Activated T-cell treated with anti-CD3 and anti-CD28 coated beads for 4 hours (primary cell): ENCODE data around the gene THRAP3.

Source experiments
- DNase-seq: peaks from one replicate; pipeline ENCODE4 v3.0.0-alpha.2; 2020

Gene THRAP3

GRCh38 chr1:36253161-36253862 lies 29.1 kb downstream of the THRAP3 start:
- DNase-seq = no peak

DNA sequence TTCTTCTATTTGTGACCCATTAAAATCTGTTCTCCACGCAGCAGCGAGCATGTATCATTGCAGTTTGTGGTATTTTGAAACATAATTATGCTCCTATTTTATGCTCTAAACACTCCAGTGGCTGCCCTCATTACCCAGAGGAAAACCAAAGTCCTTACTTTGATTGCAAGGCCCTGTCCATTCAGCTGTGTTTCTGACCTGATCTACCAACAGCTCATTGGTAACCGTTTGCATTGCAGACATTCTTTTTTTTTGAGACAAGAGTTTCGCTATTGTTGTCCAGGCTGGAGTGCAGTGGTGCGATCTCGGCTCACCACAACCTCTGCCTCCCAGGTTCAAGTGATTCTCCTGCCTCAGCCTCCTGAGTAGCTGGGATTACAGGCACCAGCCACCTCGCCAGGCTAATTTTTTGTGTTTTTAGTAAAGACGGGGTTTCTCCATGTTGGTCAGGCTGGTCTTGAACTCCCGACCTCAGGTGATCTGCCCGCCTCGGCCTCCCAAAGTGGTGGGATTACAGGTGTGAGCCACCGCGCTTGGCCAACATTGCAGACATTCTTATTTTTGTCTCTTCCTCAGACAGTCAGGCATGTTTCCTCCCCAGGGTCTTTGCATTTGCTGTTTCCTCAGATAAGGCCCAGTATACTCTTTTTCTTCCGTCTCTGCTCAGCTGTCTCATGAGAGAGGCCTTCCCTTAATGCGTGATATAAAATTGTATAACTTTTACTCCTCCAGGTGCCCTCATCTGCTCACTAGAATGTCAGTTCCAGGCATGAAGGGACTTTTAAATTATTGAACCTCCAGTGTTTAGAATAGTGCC lies 32.5 kb downstream of the THRAP3 start:
- no peak for DNase-seq

DNA sequence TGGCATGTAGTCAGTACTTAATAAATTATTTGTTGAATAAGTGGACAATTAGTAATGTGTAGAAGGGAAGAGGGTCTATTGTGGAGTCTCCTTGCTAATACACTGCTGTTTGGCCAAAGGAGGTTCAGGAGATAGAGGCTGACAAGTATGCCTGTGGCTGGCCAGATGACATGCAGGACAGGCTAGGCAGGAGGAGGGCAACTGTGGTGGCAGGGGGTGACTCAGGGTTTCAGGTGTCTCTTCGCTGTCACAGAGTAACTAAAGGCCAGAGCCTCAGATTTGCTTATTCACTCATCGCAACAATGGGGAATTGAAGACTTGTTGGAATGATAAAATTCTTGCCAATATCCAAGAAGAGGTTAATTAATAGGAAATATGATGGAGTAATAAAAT lies 33.1 kb downstream of the THRAP3 start:
- no peak for DNase-seq

DNA sequence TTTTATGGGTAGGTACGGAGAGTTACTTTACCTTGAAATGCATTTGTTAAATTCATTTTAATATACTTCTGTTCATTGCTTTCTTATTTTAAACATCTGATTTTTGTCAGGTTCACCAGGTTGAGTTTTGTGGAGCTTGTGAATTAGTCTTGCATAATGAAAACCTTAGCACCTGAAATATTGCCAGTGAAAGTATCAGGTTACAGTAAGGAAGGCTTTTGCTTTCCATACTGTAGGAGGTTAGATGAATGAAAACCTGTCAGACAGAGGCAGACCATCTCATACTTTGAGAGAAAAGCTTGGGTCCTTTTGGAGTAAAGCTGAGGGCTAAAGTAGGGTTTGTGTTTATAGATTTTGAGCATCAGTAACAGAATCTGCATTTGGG lies 34.7 kb downstream of the THRAP3 start:
- DNase-seq = no peak

GRCh38 chr1:36268981-36269380 lies 44.7 kb downstream of the THRAP3 start:
- no peak for DNase-seq

- no peak for DNase-seq
Measured at GRCh38 chr1:36269408-36269838, 45.2 kb downstream of the THRAP3 start.

- no peak for DNase-seq
Measured at GRCh38 chr1:36273024-36273423, 48.8 kb downstream of the THRAP3 start.

- DNase-seq = no peak
Measured at GRCh38 chr1:36274201-36274600, 50.0 kb downstream of the THRAP3 start.

DNA sequence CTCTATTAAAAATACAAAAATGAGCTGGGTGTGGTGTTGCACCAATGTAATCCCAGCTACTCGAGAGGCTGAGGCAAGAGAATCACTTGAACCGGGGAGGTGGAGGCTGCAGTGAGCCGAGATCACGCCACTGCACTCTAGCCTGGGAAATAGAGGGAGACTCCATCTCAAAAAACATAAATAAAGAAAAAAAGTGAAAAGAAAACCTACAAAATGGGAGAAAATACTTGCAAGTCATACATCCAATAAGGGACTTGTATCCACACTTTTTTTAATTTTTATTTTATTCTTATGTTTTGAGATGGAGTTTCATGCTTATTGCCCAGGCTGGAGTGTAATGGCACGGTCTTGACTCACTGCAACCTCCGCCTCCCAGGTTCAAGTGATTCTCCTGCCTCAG lies 52.4 kb downstream of the THRAP3 start:
- no peak for DNase-seq

GRCh38 chr1:36279110-36279788 lies 55.0 kb downstream of the THRAP3 start:
- DNase-seq = no peak

- no peak for DNase-seq
Measured at GRCh38 chr1:36279789-36280296, 55.6 kb downstream of the THRAP3 start.

DNA sequence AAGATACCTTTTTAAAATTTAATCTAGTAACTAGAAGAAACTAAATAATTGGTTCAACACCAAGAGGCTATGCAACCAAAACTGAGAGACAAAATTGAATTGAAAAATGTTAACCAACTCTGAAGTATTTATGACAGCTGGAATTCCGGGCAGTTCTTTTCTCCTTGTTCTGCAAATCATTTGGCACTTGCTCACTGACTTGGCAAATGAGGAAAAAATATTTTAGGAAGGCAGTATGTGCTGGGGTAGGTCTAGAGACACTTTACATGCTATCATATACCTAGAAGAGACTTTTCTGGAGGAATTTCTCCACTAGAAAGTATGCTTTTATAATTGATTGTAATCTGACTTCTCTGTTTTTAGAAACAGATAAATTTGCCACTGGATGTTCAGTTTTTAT lies 59.8 kb downstream of the THRAP3 start:
- no peak for DNase-seq

GRCh38 chr1:36284517-36284916 lies 60.3 kb downstream of the THRAP3 start:
- no peak for DNase-seq

- DNase-seq = peak; percentile 59
Measured at GRCh38 chr1:36285443-36286101, 61.3 kb downstream of the THRAP3 start.

DNA sequence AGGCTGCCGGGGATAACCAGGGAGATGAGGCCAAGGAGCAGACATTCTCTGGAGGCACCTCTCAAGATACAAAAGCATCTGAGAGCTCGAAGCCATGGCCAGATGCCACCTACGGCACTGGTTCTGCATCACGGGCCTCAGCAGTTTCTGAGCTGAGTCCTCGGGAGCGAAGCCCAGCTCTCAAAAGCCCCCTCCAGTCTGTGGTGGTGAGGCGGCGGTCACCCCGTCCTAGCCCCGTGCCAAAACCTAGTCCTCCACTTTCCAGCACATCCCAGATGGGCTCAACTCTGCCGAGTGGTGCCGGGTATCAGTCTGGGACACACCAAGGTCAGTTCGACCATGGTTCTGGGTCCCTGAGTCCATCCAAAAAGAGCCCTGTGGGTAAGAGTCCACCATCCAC lies 62.6 kb downstream of the THRAP3 start:
- DNase-seq = no peak

DNA sequence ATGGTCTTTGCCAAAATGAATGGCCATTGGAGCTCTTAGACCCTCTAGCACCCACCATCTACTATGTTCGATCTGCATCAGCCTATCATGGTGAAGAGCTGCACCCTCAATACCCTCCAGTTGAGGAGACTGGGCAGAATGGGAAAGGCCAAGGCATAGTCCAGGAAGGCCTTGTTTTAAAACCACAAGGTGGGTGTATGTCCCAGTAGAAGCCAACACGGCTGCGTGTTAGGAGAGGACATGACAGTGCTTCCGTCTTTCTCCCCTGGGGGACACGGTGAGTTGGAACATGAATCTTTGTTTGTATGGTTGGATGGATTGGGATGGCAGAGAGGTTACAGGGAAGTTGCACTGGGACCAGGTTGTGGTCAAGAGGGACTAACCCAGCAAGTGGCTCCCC lies 63.4 kb downstream of the THRAP3 start:
- no peak for DNase-seq

- no peak for DNase-seq
Measured at GRCh38 chr1:36295390-36295789, 71.1 kb downstream of the THRAP3 start.

GRCh38 chr1:36297062-36297461 lies 72.8 kb downstream of the THRAP3 start:
- DNase-seq = no peak

GRCh38 chr1:36298640-36299039 lies 74.4 kb downstream of the THRAP3 start:
- DNase-seq = no peak

DNA sequence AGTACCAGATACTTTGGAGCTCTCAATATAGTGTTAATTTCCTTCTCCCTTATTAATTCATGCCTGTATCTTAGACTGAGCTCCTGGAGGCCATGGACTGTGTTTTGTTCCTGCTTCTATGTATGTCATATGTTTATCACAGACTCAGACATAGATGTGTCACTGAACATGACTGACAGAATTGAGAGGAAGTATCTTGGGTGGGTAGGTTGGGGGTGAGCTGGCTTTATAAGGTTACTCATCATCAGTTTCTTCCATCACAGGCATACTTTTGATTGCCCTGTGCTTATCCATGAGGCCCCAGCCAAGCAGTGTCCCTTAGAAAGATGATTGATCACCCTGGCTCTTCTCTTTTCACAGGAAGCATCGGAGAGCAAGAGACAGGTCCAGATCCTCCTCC lies 76.3 kb downstream of the THRAP3 start:
- no peak for DNase-seq

DNA sequence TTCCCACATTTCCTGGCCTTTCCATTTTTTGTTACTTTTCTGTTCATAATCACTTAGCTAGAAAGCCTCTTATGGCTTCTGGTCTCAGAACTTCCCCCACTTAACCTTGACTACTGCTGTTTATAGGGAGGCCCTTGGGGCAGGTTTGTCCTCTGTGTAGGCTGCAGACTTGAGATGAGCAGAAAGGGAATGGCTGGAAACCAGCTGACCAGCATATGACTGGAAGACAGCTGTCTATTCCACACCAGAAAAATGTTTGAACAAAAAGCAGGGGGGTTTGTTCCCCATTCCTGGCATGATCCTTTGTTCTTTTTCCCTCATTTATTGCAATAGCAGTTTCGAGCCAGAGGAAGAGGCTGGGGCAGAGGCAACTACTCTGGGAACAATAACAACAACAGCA lies 77.0 kb downstream of the THRAP3 start:
- no peak for DNase-seq

DNA sequence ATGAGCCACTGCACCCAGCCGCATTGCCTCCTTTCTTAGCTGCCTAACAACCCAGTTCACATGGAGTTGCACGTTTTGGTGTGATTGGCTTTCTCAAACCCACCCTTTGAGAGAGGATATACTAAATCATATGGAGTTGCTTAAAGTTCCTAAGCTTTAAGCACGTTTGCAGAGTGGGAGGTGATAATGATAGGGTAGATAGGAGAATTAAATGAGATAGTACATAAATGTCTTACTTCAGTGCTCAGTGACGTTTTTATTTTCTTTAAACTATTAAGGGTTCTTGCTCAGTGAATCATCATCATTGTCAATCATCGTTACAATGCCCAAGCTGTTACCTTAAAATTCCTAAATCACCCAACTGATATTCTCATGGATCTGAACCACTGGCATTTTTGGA lies 79.0 kb downstream of the THRAP3 start:
- DNase-seq = no peak
